Activated effector memory CD4-positive, alpha-beta T cell treated with Interleukin-2 at 50 U/mL for 16 hours (primary cell): ENCODE data around the gene SPINT3.

Source experiments
- DNase-seq: peaks from one replicate; pipeline ENCODE4 v3.0.0-alpha.2; 2020

SPINT3 gene

GRCh38 chr20:45515147-45515913 lies at the start of gene SPINT3:
Gene SPINT3, minus strand, starts transcription at chr20:45515622. Its CDS starts 14 bp downstream, at chr20:45515608.
- no peak for DNase-seq

- DNase-seq = no peak
Observed at GRCh38 chr20:45564760-45565276, 49.4 kb upstream of the SPINT3 start.

- no peak for DNase-seq
Observed at GRCh38 chr20:45555198-45555597, 39.8 kb upstream of the SPINT3 start.

GRCh38 chr20:45552456-45552855 lies 37.0 kb upstream of the SPINT3 start:
- DNase-seq = no peak

- DNase-seq = no peak
Observed at GRCh38 chr20:45550765-45551164, 35.3 kb upstream of the SPINT3 start.

- DNase-seq = no peak
Observed at GRCh38 chr20:45548410-45548809, 33.0 kb upstream of the SPINT3 start.

- no peak for DNase-seq
Observed at GRCh38 chr20:45547206-45547770, 31.9 kb upstream of the SPINT3 start, which contains the start of gene EPPIN. Gene EPPIN, minus strand, starts transcription at chr20:45547401. Its CDS starts 44 bp downstream, at chr20:45547357.

GRCh38 chr20:45545754-45546453 lies 30.5 kb upstream of the SPINT3 start:
- no peak for DNase-seq

- DNase-seq = no peak
Observed at GRCh38 chr20:45545351-45545750, 29.9 kb upstream of the SPINT3 start.

GRCh38 chr20:45539382-45539781 lies 24.0 kb upstream of the SPINT3 start, which contains the start of gene WFDC6:
Gene WFDC6, minus strand, starts transcription at chr20:45539482. Its CDS starts 75 bp downstream, at chr20:45539407.
- no peak for DNase-seq

- no peak for DNase-seq
Observed at GRCh38 chr20:45538209-45538799, 22.9 kb upstream of the SPINT3 start.

- no peak for DNase-seq
Observed at GRCh38 chr20:45527294-45527693, 11.9 kb upstream of the SPINT3 start.

GRCh38 chr20:45523821-45524220 lies 8.4 kb upstream of the SPINT3 start:
- no peak for DNase-seq

- no peak for DNase-seq
Observed at GRCh38 chr20:45518282-45518681, 2.9 kb upstream of the SPINT3 start.

GRCh38 chr20:45510242-45510862 lies 5.1 kb downstream of the SPINT3 start:
- DNase-seq = no peak

GRCh38 chr20:45509091-45509490 lies 6.3 kb downstream of the SPINT3 start:
- DNase-seq = no peak

GRCh38 chr20:45508068-45508886 lies 7.1 kb downstream of the SPINT3 start:
- no peak for DNase-seq

GRCh38 chr20:45507011-45507820 lies 8.2 kb downstream of the SPINT3 start:
- DNase-seq = no peak

- DNase-seq = no peak
Observed at GRCh38 chr20:45506398-45506797, 9.0 kb downstream of the SPINT3 start.

- DNase-seq = no peak
Observed at GRCh38 chr20:45503403-45503802, 12.0 kb downstream of the SPINT3 start.

GRCh38 chr20:45502561-45502960 lies 12.9 kb downstream of the SPINT3 start:
- DNase-seq = no peak
